Karpas-422 (cell line): ENCODE measurements around the gene ERC1. TPM values are rescaled to one million over a fixed set of nuclear protein-coding genes. Genes with fewer than 3 reads are reported as not detected.

ENCODE experiments used
- DNase-seq: peaks from one replicate; pipeline ENCODE4 v3.0.0-alpha.2; 2015
- H2AFZ ChIP-seq: fragments of 200-600 bp; sonication (generic); 2 replicates; pipeline ENCODE4 v1.6.1; 2014; ENCODE audit warnings: antibody characterized with exemption, low read length, mixed read lengths
- H3K27ac ChIP-seq: fragments of 200-600 bp; sonication (generic); 2 replicates; pipeline ENCODE4 v1.5.1; 2014; ENCODE audit warnings: mild to moderate bottlenecking, low read length, moderate library complexity
- H3K27me3 ChIP-seq: fragments of 200-600 bp; sonication (generic); 2 replicates; pipeline ENCODE4 v1.6.1; 2014; ENCODE audit warnings: low read length, mixed read lengths
- H3K36me3 ChIP-seq: fragments of 200-600 bp; sonication (generic); 2 replicates; pipeline ENCODE4 v1.6.1; 2014; ENCODE audit warnings: low read length, mixed read lengths; ENCODE audit not compliant: insufficient read depth
- H3K4me1 ChIP-seq: fragments of 200-600 bp; sonication (generic); 2 replicates; pipeline ENCODE4 v1.6.1; 2014; ENCODE audit warnings: mild to moderate bottlenecking, low read length, mixed read lengths
- H3K4me2 ChIP-seq: fragments of 200-600 bp; sonication (generic); 2 replicates; pipeline ENCODE4 v1.6.1; 2014; ENCODE audit warnings: low read length, low read depth, mild to moderate bottlenecking; ENCODE audit not compliant: poor library complexity, severe bottlenecking
- H3K4me3 ChIP-seq: fragments of 200-600 bp; sonication (generic); 2 replicates; pipeline ENCODE4 v1.5.1; 2014; ENCODE audit warnings: mild to moderate bottlenecking, antibody characterized with exemption, low read length, mixed read lengths
- H3K79me2 ChIP-seq: fragments of 200-600 bp; sonication (generic); 2 replicates; pipeline ENCODE4 v1.6.1; 2014; ENCODE audit warnings: mild to moderate bottlenecking, low read length, mixed read lengths
- H3K9ac ChIP-seq: fragments of 200-600 bp; sonication (generic); 2 replicates; pipeline ENCODE4 v1.6.0; 2014; ENCODE audit warnings: low read length
- H3K9me2 ChIP-seq: fragments of 200-600 bp; sonication (generic), shearing (Covaris generic); replicated peaks from 2 replicates; pipeline ENCODE4 v1.6.0; 2014; ENCODE audit warnings: mild to moderate bottlenecking, low read length, moderate library complexity; ENCODE audit not compliant: insufficient read depth
- H3K9me3 ChIP-seq: fragments of 300-700, 200-600 bp; sonication (generic); 2 replicates; pipeline ENCODE4 v1.6.1; 2014; ENCODE audit warnings: low read length, mixed read lengths
- H4K20me1 ChIP-seq: fragments of 200-600 bp; sonication (generic); 2 replicates; pipeline ENCODE4 v1.6.1; 2014; ENCODE audit warnings: mild to moderate bottlenecking, antibody characterized with exemption, low read length, low read depth; ENCODE audit not compliant: insufficient read depth
- total RNA-seq: library from RNA; depleted of rRNA; stranded (reverse); fragments of >200 nt; shearing (Covaris generic); gene quantifications from 2 replicates; pipeline ENCODE4 v1.2.3, GENCODE V29; 2014; ENCODE audit warnings: low replicate concordance

The ERC1 gene
- total RNA-seq, 1 experiment from 2014 or later: 20.3 TPM

GRCh38 chr12:1117371-1117770 lies 126.3 kb downstream of the ERC1 start:
- Histone ChIP-seq H3K4me2 (no peak overlapping the region), H3K36me3 (no peaks in the 10 kb centered on the region), H3K4me3 (no peak overlapping the region), H3K4me1 (peaks cover 21% of the 10 kb centered on the region), H3K27ac (no peak overlapping the region), H3K79me2 (peaks cover 33% of the 10 kb centered on the region), H3K27me3 (no peaks in the 10 kb centered on the region), H2AFZ (no peak overlapping the region), H3K9ac (no peak overlapping the region), H3K9me3 (no peaks in the 10 kb centered on the region), H3K9me2 (no peaks in the 10 kb centered on the region), H4K20me1 (no peaks in the 10 kb centered on the region)
- DNase-seq: no peak

- H3K4me1 ChIP-seq: peaks cover 21% of the 10 kb centered on the region
- peaks cover 29% of the 10 kb centered on the region for H3K79me2 ChIP-seq
- H3K27me3 ChIP-seq: no peaks in the 10 kb centered on the region
- H3K9ac ChIP-seq: no peak overlapping the region
- H3K36me3 ChIP-seq: no peaks in the 10 kb centered on the region
- no peaks in the 10 kb centered on the region for H3K9me3 ChIP-seq
- DNase-seq: peak; percentile 92
- no peaks in the 10 kb centered on the region for H4K20me1 ChIP-seq
- H3K4me3 ChIP-seq: no peak overlapping the region
- H3K4me2 ChIP-seq: no peak overlapping the region
- H3K27ac ChIP-seq: no peak overlapping the region
- no peaks in the 10 kb centered on the region for H3K9me2 ChIP-seq
- no peak overlapping the region for H2AFZ ChIP-seq
Measured at GRCh38 chr12:1117970-1118563, 127.0 kb downstream of the ERC1 start.

- no peaks in the 10 kb centered on the region for H3K9me2 ChIP-seq
- H3K9me3 ChIP-seq: no peaks in the 10 kb centered on the region
- H3K4me1 ChIP-seq: 0 out of 2 replicates have a peak, but pooled peaks cover 3% of the 10 kb centered on the region
- no peaks in the 10 kb centered on the region for H3K27me3 ChIP-seq
- H3K79me2 ChIP-seq: peaks cover 19% of the 10 kb centered on the region
- DNase-seq: no peak
- no peak overlapping the region for H3K4me2 ChIP-seq
- no peak overlapping the region for H2AFZ ChIP-seq
- H4K20me1 ChIP-seq: no peaks in the 10 kb centered on the region
- no peak overlapping the region for H3K27ac ChIP-seq
- no peaks in the 10 kb centered on the region for H3K36me3 ChIP-seq
- no peak overlapping the region for H3K4me3 ChIP-seq
- H3K9ac ChIP-seq: no peak overlapping the region
Measured at GRCh38 chr12:1122786-1123185, 131.8 kb downstream of the ERC1 start.

GRCh38 chr12:1126091-1126490 lies 135.1 kb downstream of the ERC1 start:
- Histone ChIP-seq H3K9ac (no peak overlapping the region), H4K20me1 (no peaks in the 10 kb centered on the region)

GRCh38 chr12:1127021-1127420 lies 136.0 kb downstream of the ERC1 start:
- no peak overlapping the region for H3K4me3 ChIP-seq
- H3K27me3 ChIP-seq: no peaks in the 10 kb centered on the region
- H3K27ac ChIP-seq: no peak overlapping the region
- no peaks in the 10 kb centered on the region for H3K36me3 ChIP-seq
- H4K20me1 ChIP-seq: no peaks in the 10 kb centered on the region
- DNase-seq: no peak
- no peaks in the 10 kb centered on the region for H3K9me2 ChIP-seq
- no peak overlapping the region for H3K4me2 ChIP-seq
- peaks cover 8% of the 10 kb centered on the region for H3K4me1 ChIP-seq
- H3K9me3 ChIP-seq: no peaks in the 10 kb centered on the region
- no peak overlapping the region for H3K9ac ChIP-seq
- H3K79me2 ChIP-seq: no peaks in the 10 kb centered on the region
- H2AFZ ChIP-seq: no peak overlapping the region

More at GRCh38 chr12:1126091-1126490, 135.1 kb downstream of the ERC1 start:
- H3K4me1 ChIP-seq: peaks cover 8% of the 10 kb centered on the region
- H2AFZ ChIP-seq: no peak overlapping the region
- H3K9me2 ChIP-seq: no peaks in the 10 kb centered on the region
- no peak overlapping the region for H3K4me3 ChIP-seq
- H3K9me3 ChIP-seq: no peaks in the 10 kb centered on the region
- no peak for DNase-seq
- H3K36me3 ChIP-seq: no peaks in the 10 kb centered on the region
- no peak overlapping the region for H3K27ac ChIP-seq
- 0 out of 2 replicates have a peak, but pooled peaks cover 2% of the 10 kb centered on the region for H3K79me2 ChIP-seq
- no peaks in the 10 kb centered on the region for H3K27me3 ChIP-seq
- H3K4me2 ChIP-seq: no peak overlapping the region

- Histone ChIP-seq H3K79me2 (peaks cover 11% of the 10 kb centered on the region; the same call in 1 of the 2 replicates), H3K27ac (no peak overlapping the region), H4K20me1 (no peaks in the 10 kb centered on the region), H3K9me2 (no peaks in the 10 kb centered on the region), H2AFZ (no peak overlapping the region), H3K36me3 (no peaks in the 10 kb centered on the region), H3K4me2 (no peak overlapping the region), H3K4me3 (no peak overlapping the region), H3K27me3 (no peaks in the 10 kb centered on the region), H3K9me3 (no peaks in the 10 kb centered on the region), H3K9ac (no peak overlapping the region), H3K4me1 (peaks cover 8% of the 10 kb centered on the region)
- peak; percentile 51 for DNase-seq
Measured at GRCh38 chr12:1130164-1130563, 139.1 kb downstream of the ERC1 start.

GRCh38 chr12:1130571-1130970 lies 139.5 kb downstream of the ERC1 start:
- Histone ChIP-seq H3K4me3 (no peak overlapping the region), H3K9me2 (no peaks in the 10 kb centered on the region), H3K79me2 (peaks cover 15% of the 10 kb centered on the region; the same call in 1 of the 2 replicates), H3K4me2 (no peak overlapping the region), H3K9me3 (no peaks in the 10 kb centered on the region), H3K27ac (no peak overlapping the region), H3K9ac (no peak overlapping the region), H3K4me1 (peaks cover 8% of the 10 kb centered on the region), H2AFZ (no peak overlapping the region), H4K20me1 (no peaks in the 10 kb centered on the region), H3K27me3 (no peaks in the 10 kb centered on the region), H3K36me3 (no peaks in the 10 kb centered on the region)
- DNase-seq: no peak

- no peak overlapping the region for H3K4me2 ChIP-seq
- H3K9me3 ChIP-seq: no peaks in the 10 kb centered on the region
- H3K79me2 ChIP-seq: peaks cover 15% of the 10 kb centered on the region; the same call in 1 of the 2 replicates
- H3K9me2 ChIP-seq: no peaks in the 10 kb centered on the region
- no peaks in the 10 kb centered on the region for H4K20me1 ChIP-seq
- H3K9ac ChIP-seq: no peak overlapping the region
- no peaks in the 10 kb centered on the region for H3K27me3 ChIP-seq
- no peaks in the 10 kb centered on the region for H3K36me3 ChIP-seq
- H3K4me3 ChIP-seq: no peak overlapping the region
- H2AFZ ChIP-seq: no peak overlapping the region
- DNase-seq: no peak
- H3K4me1 ChIP-seq: peaks cover 8% of the 10 kb centered on the region
- H3K27ac ChIP-seq: no peak overlapping the region
Measured at GRCh38 chr12:1131811-1132224, 140.8 kb downstream of the ERC1 start.
